ENCODE results near the gene DCST2. TPM values are rescaled to one million over a fixed set of nuclear protein-coding genes. Genes with fewer than 3 reads are reported as not detected.
A peak's percentile ranks its signal among the peaks of the same experiment; 100 is the strongest.

Gene DCST2
- total and polyA plus RNA-seq, 2 of the 8 experiments (the other 6 are each of a cell fraction or from before 2014, with no cell fraction given), result 0.43 to 2.1 TPM

DNA sequence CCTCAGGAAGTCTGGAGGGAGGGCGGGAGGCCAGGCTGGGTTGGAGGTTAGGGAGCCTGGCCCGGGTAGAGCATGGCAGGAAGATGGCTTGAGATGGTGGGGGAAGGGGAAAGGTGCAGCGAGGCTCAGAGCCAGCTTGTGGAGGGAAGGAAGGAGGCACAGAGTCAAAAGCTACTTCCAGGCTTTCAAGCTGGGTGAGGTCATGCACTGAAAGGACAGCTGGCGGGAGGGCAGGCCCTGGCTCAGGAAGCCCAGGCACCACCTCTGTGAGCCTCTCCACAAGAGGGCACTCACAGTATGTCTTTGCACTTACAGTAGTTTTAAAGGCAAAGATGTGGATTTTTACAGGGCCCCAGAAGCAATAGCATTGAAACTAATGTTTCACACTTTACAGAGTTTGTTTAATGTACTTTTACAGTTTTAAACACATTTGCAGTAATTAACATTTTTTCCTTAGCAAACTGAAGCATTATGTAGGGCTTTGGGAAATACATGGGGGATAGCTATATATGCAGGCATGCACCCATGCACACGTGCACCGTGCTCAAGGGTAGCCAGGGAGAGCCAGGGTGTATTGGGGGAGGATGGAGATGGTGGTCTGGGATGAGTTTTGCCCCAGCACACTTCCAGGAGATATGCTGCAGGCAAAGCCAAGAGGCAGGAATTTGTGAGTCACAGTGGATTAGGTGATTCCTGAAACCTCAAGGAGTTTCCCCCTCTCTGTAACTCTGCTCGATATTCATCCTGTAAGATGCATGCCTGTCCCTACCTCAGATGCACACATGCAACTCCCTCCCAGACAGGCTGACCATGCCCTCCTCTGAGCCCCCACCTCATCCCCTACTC lies 11.5 kb upstream of the DCST2 start:
- H2BK20ac ChIP-seq (ENCODE audit: low read length), result peak overlapping the region; percentile 55
- H3K79me2 ChIP-seq (ENCODE audit: control insufficient read depth in 1 of 2, insufficient read depth in 2 of 2, low read length in 2 of 2), result no peaks in the 10 kb centered on the region
- H3K4me1 ChIP-seq (replicated peaks in 1 of 4; ENCODE audit: control insufficient read depth in 3 of 4, insufficient read depth in 4 of 4, low read length in 3 of 4), result peaks cover 4 to 15% (median 5%) of the 10 kb centered on the region in 4 experiments; a peak in 6 of 7 replicates
- H2BK12ac ChIP-seq (ENCODE audit: low read depth, low read length), result peak overlapping the region; percentile 81; the same call in 1 of the 2 replicates
- H2BK15ac ChIP-seq (ENCODE audit: low read length), result peak overlapping the region; percentile 82
- H3K9ac ChIP-seq (replicated peaks in 1 of 4; ENCODE audit: extremely low read depth in 1 of 4, low read depth in 3 of 4, low read length in 3 of 4), result no peak overlapping the region
- WGBS, 2 experiments (ENCODE audit: extremely low coverage in 1 of 2, insufficient coverage in 1 of 2, insufficient read length in 1 of 2, insufficient replicate concordance in 2 of 2, low coverage in 1 of 2, low lambda C conversion rate in 2 of 2, missing lambda C conversion rate in 1 of 2), result 65% methylated on average over 7 of the region's 7 CpGs; no CpG with 5 or more reads in 1 of the 2 experiments
- H3K56ac ChIP-seq (replicated peaks; ENCODE audit: insufficient read length, low read depth, low read length), result no peak overlapping the region
- FAIRE-seq (peak; percentile 62), DNase-seq (ENCODE audit: low read depth in 1 of 2, low spot score in 2 of 2) (peak; percentile 67 to 73)
- peak overlapping the region; percentile 22 for H4K5ac ChIP-seq (ENCODE audit: insufficient read length, low read depth, low read length)
- no peak overlapping the region for H2AFZ ChIP-seq (ENCODE audit: low read length)
- H3K4me2 ChIP-seq (ENCODE audit: insufficient read depth in 1 of 2, low read depth in 2 of 2, low read length in 2 of 2), result no peak overlapping the region
- H3K27ac ChIP-seq (ENCODE audit: low read depth, low read length), result no peak overlapping the region
- no peak overlapping the region for H2BK120ac ChIP-seq (replicated peaks; ENCODE audit: low read depth, low read length)
- H3K9me3 ChIP-seq (ENCODE audit: insufficient read depth in 2 of 2, low read depth in 1 of 2, low read length in 1 of 2), result no peaks in the 10 kb centered on the region
- H3K23ac ChIP-seq (ENCODE audit: insufficient read length), result no peak overlapping the region
- no peaks in the 10 kb centered on the region; the same call in 1 of the 2 replicates for H3K23me2 ChIP-seq (ENCODE audit: low read depth, low read length)
- H3K4me3 ChIP-seq (ENCODE audit: extremely low read depth in 1 of 4, insufficient read depth in 2 of 4, low read depth in 3 of 4, low read length in 4 of 4), result no peak overlapping the region
- ChIA-PET POLR2A (ENCODE audit: partially characterized antibody) (interaction anchor here (0.9 to 3.1 kb wide), 10 partner anchors 9 to 109 kb away, joined by 3 to 11 read pairs (median 5); partner anchors contain the start of genes PBXIP1, PMVK and SLC50A1), CTCF (ENCODE audit: partially characterized antibody) (interaction anchor here (0.5 to 32.4 kb wide), 20 partner anchors 13 to 402 kb away, joined by 3 to 907 read pairs (median 4); partner anchors contain the start of genes ADAM15, DCST1, DCST2 and EFNA3)
- H3K27me3 ChIP-seq (replicated peaks in 1 of 4; ENCODE audit: control insufficient read depth in 3 of 4, extremely low read depth in 1 of 4, insufficient read depth in 3 of 4, low read length in 3 of 4), result no peaks in the 10 kb centered on the region; a peak in 2 of 7 replicates
- no peak overlapping the region for H2AK5ac ChIP-seq (ENCODE audit: low read depth, low read length)
- H4K91ac ChIP-seq (replicated peaks; ENCODE audit: insufficient read length, low read length), result no peak overlapping the region
- no peak overlapping the region; the same call in 1 of the 2 replicates for H4K8ac ChIP-seq (ENCODE audit: extremely low read depth, insufficient read depth, low read length)
- no peak overlapping the region for H3K14ac ChIP-seq (ENCODE audit: insufficient read length)
- no peaks in the 10 kb centered on the region; the same call in 1 of the 2 replicates for H3K79me1 ChIP-seq (ENCODE audit: low read depth, low read length)
- no peaks in the 10 kb centered on the region for H3K36me3 ChIP-seq (ENCODE audit: control insufficient read depth in 2 of 4, insufficient read depth in 4 of 4, low read length in 3 of 4)
- no peak overlapping the region for H3K18ac ChIP-seq (ENCODE audit: extremely low read depth, low read length)
- no peaks in the 10 kb centered on the region for H4K20me1 ChIP-seq (replicated peaks in 1 of 2; ENCODE audit: control insufficient read depth in 1 of 2, insufficient read depth in 2 of 2, low read length in 2 of 2)
- peak overlapping the region; percentile 68 for H2BK5ac ChIP-seq (ENCODE audit: low read depth, low read length)
- peak overlapping the region; percentile 83 for H3K4ac ChIP-seq (replicated peaks; ENCODE audit: insufficient read length, low read depth, low read length)
- TF ChIP-seq YY1 (IDR thresholded peaks at IDR 0.05; ENCODE audit: low read depth, low read length) (0 out of 2 replicates have a peak, but pooled peaks have one; percentile 28), NRF1 (IDR thresholded peaks at IDR 0.05; ENCODE audit: low read depth, low read length) (no peak), POU5F1 (IDR thresholded peaks at IDR 0.05; ENCODE audit: low read depth, low read length) (no peak), MAFK (IDR thresholded peaks at IDR 0.05; ENCODE audit: low read depth, low read length) (no peak), KDM5A (IDR thresholded peaks at IDR 0.05; ENCODE audit: low read length) (no peak), BACH1 (IDR thresholded peaks at IDR 0.05; ENCODE audit: low read length) (no peak), GTF2F1 (IDR thresholded peaks at IDR 0.05; ENCODE audit: borderline replicate concordance, low read depth, low read length) (no peak), EZH2 (IDR thresholded peaks at IDR 0.05; ENCODE audit: low read depth, low read length, severe bottlenecking) (no peak), SUZ12 (IDR thresholded peaks at IDR 0.05; ENCODE audit: low read length) (no peak)
- TF ChIP-seq, protein P1, sequence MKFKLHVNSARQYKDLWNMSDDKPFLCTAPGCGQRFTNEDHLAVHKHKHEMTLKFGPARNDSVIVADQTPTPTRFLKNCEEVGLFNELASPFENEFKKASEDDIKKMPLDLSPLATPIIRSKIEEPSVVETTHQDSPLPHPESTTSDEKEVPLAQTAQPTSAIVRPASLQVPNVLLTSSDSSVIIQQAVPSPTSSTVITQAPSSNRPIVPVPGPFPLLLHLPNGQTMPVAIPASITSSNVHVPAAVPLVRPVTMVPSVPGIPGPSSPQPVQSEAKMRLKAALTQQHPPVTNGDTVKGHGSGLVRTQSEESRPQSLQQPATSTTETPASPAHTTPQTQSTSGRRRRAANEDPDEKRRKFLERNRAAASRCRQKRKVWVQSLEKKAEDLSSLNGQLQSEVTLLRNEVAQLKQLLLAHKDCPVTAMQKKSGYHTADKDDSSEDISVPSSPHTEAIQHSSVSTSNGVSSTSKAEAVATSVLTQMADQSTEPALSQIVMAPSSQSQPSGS (IDR thresholded peaks at IDR 0.05; ENCODE audit: low read length), result peak; percentile 87

Data from H1 (cell line).